Measurements from ENCODE around the gene LDLRAD3.
"Not testable (repeated sequence)": the region's sequence is repeated elsewhere in the genome, so short reads cannot be mapped to it uniquely, and the experiment has no call there.

LDLRAD3 gene

DNA sequence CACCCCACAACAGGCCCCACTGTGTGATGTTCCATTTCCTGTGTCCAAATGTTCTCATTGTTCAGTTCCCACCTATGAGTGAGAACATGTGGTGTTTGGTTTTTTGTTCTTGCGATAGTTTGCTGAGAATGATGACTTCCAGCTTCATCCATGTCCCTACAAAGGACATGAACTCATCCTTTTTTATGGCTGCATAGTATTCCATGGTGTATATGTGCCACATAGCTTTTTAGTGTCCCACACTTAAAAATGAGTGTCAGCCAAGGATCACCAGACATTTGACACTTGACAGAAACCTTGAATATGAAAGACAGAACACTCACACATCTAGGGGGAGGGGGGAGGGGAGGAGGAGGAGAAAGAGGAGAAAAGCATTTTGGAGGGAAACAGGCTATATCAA, 245.9 kb downstream of the LDLRAD3 start:
- DNase-seq = not testable (repeated sequence)

DNA sequence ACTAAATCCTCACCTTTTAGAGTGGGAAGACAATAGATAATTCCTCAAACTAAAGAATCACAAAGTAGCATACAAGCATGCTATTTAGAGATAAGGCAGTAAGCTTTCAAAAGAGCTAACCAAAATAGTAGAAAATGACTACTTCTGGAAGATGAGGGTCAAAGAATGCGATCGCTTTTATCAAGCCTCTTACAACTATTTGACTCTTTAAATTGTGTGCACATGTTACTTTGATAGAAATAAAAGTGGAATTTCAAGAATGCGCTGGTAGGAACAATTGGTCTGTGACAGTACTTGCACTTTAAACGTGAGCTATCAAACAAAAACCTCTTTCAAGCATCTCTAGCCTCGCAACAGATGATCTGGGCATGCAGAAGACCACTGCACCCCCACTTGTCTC, 248.1 kb downstream of the LDLRAD3 start:
- no peak for DNase-seq

DNA sequence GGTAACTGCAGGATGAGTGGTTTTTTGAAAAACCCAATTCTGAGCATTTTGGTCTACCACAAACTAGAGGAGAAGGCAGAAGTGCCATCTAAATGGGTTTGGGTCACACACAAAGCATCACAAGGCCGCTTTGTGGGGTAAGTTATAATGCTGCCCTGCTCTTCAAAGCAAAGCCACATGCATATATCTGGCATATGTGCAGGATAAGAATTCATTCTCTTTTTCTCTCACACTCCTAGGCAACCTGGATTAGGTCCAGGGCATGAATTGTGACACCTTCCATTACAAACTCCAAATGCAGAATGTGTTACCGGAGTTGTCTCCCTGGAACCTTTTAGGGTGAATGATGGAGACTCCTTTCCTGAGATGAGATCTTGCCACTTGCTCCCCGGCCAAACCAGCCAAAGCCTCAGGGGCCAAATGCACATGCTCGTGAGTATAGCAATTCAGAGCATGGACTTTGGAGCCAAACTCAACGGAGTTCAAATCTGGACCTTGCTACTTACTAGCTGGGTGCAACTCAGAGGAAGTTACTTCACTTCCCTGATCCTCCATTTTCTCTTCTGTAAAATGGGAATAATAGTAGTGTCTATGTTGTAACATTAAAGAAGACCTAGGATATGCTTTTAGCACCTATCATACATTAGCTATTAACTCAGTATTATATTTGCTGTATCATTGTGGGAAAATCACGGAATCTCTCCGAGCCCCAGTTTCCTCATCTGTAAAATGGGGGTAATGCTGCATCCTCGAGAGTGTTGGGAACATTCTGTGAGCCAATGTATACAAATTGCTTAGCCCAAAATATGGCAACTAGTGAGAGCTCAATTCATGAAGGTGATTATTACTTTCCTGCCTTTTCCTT, 248.8 kb downstream of the LDLRAD3 start:
- DNase-seq = no peak

DNA sequence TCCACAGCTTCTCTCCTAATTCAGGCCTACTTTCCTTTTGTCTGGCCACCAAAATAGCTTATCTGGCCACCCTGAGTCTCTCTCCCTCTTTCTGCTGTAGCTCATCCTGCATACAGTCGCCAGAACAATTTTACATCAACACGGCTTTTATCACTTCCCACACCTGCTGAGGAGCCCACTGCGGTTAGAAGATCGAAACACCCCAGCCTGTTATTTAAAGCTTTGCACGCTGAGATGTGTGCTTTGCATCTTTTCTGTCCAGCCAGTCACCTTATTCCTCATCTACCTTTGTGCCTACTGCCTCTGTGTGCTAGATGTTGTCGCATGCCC, 249.4 kb downstream of the LDLRAD3 start:
- DNase-seq = no peak

DNA sequence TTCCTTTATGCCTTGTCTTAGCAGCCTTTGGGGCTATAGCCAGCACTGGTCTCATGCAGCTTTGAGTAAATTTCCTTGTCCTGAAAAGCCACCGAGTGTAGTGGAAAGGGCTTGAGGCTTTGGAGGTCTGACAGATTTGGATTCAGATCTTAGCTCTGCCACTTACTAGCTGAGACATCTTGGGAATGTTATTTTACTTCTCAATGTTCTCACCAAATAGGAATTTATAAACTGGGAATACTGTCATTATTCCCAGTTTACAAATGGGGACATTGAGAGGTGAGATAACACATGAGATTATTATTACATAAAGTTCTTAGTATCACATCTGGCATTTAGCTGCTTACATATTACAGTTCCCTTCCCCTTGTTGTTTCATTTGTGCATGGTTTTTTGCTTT, 249.9 kb downstream of the LDLRAD3 start:
- DNase-seq = no peak

DNA sequence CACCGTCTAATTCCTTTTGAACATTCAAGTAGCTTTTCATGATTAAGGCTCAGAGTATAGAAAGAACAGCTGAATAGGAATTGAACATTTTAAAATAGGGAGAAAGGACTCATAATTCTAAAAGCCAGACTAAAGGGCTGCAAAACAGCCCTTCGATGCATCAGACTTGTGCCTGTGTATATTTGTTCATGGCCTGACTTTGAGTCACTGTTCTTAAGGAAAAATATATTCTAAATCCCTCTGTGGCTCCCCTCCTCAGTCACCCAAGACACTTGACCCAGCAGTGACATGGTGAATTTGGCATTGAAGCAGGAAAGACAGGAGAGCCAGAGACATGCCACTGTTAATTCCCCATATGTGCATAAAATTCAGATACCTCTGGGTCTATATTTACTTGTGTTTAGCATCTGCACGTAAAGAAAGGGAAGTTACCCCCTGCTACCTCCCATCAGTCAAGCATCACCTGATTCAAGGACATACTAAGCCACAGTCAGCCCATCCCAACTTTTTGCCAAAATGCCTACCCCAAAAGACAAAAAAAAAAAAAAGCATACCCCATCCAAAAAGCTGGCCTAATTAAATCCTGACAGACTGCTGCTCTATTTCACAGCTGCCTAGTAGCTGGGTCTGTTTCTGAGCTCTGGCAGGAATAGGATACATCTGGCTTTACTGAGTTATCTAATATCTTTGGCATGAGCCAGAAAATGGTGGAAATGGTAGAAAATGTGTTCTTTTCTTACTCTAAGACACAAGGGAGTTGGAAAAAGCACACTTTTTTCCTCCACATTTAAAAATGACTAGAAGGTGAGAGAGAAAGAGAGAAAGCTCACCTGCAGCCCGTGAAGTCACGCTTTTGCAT, 251.9 kb downstream of the LDLRAD3 start:
- no peak for DNase-seq

DNA sequence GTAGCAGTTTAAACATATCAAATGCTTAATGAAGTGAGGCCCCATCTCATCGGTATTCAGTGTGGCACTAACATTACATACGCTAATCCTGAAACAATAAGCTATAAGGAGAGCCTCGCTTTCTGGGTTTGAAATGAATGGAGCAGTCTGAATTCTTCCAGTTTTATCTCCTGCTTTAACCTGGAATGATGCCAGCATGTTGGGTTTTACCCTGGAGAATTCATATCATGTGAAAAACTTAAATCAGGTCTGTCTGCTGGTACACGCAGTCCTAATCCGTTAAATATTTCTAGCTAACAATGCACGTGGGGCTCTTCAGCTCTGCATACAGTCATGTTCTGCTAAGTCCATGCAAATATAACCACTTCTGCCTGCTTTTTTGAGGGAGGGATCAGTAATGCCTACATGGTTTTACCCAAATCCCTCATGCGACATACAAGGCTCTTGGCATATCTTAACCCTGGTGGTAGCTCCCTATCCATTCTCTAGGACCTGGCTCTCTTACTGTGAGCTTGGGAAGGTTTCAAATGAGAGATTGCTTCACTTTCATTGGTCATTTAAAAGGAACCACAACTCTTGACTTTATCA, 252.6 kb downstream of the LDLRAD3 start:
- DNase-seq = no peak

DNA sequence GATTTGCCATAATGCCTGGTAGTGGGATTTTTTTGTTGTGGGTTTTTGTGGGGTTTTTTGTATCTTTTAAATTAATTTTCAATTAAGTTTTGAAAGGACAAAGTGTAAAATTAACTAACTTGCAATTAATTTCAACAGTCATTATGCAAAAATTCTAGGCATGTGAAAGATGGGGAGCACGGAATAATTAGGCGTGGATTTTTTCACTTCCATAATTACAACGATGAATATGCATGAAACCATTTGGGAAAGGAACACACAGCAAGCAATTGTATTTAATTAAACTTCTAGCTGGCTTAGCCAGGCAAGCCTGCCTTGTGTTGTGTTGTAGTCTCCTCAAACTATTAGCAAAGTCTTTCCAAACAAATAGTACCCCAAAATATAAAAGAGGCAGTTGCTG, 257.5 kb downstream of the LDLRAD3 start:
- no peak for DNase-seq

DNA sequence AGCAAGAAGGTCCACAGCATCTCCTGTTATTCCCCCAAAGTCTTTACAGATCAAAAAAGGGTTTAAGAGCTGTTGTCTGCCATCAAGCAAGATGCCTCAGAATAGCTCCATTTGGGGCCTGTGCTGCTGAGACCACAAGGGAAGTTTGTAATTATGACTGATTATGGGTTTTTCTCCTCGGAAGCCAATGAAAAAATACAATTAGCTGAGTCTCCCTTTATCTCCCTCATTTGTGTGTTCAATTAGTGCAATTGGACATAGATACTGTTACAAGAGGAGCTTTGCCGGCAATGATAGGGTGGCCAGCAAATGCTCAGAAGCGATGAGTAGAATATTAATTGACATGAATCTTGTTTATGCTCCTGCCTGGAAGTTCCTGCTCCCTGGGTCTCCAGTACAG, 261.7 kb downstream of the LDLRAD3 start:
- DNase-seq = no peak

DNA sequence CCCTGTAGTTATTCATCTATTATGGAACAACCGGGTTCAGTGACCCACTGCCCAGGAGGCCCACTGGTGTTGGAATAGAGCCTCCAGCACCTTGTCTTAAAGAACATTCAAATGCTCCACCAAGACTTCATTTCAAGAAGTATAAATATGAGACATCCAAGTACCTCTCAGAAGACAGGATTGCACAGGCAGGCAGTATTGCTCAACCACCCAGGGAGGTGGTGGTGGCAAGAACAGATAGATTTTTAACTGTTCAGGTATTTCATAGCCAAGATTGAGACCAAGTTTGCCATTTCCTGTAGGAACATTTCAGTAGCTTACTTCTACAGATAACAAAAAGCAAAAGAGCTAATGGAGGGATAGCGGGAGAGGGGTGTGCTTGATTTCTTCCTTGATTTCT, 266.7 kb downstream of the LDLRAD3 start:
- DNase-seq = no peak

DNA sequence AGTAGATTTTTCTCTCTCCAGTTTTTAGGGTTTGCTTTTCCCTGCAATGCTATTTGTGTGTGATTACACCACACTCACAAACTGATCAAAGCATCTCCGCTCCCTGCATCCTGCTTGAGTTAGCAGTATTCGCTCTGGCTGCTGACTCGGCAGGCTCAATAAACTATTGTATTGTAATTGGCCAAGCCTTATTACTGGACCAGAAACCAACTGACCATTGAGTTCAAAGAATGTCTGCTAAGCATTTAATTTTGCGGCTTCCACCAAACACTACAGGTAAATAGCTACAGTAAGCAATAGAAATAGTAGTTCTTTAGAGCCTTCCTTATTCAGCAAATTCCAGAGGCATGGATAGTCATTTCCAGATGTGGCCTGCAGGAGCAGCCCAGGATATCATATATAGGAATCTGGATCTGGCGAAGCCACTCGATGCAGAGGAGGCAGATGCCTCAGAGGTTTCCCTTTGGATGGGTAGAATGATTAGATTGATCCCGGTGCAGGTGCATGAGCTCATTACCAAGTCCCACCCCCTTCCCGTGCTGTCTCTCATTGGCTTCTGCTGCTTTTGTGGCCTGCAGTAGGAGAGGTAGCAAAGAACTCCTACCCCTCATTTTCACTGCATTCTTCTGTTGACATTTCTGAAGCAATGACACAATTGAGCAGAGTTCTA, 268.0 kb downstream of the LDLRAD3 start:
- no peak for DNase-seq

DNA sequence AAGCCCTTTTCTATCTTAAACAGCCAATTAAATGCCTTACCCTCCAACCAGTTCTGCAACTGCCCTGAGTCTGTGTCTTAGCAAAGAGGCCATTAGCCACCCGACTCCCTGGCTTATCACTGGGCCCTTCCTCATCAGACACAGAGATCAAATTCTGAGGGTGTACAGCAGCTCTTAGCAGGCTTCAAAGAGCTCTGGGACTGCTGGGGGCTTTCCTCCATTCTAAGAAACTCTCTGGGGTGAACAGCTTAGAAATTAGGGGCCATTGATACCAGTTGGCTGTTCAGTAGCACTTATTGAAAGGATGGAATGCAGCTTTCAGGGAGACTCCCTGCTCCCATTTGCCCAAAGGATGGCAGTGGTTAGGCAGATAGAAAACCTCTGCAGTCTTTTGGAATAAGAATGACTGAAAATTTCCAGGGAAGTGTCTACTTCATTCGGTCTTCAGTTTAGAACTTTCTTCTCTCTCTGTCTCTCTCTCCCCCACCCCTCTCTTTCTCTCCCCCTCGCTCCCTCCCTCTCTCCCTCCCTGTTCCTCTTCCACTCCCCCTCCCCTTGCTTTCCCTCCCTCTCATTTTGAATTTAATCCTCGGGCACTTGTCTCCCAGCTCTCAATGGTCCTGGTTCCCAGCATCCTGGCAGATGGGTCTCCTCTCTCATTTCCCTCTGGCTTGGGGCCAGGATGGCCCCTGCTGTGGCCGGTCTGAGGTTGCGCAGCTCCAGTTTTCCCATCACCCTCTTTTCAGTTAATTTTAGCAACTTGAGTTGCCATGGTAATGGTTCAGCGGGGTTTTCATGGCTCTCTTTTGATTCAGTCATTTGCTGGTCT, 268.9 kb downstream of the LDLRAD3 start:
- DNase-seq = no peak

DNA sequence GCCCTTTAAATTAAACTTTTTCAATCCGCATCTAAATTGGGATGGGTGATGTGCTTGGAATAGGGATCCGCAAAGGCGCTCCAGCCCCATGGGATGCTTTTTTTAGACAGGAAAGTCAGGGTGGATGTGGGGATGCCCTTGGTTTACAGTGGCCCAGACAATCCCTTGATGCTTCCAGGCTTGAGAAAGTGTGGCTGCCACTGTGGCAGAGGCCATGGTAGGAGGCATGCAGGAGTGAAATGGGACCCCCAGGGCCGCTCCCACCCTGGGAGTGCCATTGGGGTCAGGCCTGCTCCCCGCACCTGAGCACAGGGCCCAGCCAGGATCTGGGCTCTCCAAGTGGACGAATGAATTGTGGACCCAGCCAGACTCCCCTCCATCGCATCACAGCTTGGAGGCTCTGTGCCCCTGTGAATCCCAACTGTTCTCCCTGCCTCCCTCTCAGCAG, 269.6 kb downstream of the LDLRAD3 start:
- DNase-seq = no peak

DNA sequence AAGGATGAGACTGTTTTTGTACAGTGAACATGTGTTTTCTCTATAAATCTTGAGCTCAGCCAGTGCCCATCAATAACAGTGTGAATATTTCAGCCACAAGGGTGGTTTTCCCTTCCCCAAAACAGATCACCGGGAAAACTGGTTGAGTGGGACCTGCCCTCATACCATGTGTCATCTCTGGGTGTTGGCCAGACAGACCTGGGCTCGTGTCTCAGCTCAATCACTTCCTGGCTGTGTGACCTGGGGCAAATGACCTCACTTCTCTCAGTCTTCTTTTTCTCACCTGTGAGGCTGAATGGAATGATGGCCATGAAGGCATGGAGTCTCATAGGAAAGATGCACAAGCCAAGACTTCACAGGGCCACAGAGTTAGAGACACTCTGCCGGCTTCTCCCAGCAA, 270.6 kb downstream of the LDLRAD3 start:
- no peak for DNase-seq

DNA sequence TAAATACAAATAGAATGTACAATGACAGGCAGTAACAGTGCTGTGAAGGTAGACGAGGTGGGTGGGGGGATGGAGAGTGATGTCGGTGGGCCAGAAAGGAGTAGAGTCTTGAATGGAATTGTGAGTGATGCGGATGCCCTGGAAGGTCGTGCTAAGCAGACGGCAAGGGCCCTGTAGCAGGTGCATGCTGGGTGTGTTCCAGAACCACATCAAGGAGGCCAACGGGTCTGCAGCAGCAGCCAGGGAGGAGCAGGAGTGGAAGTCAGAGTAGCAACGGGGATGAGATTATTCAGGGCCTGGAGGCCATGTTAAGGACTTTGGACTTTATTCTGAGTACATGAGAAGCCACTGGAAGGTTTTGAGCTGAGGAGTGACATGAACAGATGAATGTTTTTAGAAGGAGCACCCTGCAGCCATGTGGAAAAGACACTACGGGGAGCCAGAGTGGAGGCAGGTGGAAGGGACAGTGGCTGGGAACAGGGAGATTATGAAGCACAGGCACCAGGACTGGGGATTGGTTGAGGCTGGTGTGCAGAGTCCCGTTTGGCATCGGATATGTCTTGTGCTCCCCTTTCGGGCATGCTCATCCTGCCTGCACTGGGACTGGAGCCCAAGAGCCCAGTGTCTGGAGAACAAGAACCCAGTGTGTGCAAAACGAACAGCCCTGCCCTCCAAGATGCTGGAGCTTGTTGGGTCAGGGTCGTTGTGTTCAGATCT, 271.3 kb downstream of the LDLRAD3 start:
- DNase-seq = no peak

DNA sequence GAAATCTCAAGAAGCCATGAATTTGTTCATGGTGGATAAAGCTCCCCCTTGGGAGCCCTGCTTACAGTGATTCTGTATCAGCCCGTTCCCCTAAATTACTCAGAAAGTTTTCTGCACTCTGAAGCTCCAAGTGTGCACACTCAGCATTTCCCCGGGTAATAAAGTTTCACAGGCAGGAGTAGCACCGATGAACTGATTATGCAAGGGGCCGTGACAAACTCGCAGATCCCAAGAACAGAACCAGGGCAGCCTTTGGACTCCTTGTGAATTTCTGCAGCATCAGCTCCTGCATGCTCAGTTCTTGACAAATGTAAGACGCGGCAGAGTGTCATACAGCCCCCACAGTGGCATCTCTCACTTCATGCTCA, 271.8 kb downstream of the LDLRAD3 start:
- no peak for DNase-seq

DNA sequence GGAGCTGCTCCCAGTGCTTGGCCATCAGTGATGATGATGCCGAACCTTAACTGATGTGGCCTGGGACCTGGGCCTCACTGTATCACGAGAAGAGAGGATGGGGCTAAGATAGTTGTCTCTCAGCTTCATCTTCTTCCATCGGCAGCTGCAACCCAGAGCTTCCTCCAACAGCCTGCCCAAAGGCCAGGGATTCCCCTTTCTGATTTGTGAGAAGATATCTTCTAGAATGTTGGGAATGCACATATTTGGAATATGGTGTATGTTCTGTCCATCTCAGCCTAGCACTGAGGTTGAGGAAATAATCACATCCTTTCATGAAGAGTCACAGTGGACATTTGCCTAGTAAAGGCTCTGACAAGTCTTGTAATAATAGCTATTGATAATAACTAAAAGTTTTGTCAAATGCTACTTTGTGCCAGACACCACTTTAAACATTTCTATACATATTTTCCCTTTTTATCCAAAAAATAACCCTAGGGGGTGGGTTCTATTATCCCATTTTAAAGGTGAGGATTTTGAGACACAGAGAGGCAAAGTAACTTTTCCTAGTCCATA, 272.3 kb downstream of the LDLRAD3 start:
- no peak for DNase-seq

DNA sequence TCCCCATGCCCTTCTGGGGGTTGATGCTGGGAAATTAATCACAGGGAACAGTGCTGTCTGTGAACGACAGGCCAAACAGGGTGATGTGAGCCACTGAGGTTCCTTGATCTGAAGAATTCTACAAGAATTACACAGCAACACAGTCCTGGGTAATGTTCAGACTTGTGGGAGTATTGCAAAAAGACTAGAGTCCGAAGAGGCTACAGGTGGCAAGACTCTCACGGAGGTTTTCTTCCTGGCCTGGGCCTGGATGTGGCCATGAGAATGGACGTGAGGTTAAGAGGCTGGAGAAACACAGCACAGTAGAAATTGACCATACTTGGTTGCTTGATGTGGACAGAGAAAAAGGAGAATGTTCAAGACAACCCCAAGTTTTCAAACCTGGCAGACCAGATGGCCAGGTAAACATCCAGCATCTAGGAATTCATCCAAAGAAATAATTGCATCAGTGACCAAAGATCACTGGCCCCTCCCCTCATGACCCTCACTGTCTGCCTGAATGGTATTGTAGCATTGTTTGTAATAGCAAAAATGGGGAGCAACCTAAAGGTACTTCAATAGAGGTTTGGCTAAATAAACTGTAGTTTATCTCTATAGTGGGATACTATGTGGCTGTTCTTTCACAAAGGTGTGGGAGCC, 274.5 kb downstream of the LDLRAD3 start:
- DNase-seq = no peak

DNA sequence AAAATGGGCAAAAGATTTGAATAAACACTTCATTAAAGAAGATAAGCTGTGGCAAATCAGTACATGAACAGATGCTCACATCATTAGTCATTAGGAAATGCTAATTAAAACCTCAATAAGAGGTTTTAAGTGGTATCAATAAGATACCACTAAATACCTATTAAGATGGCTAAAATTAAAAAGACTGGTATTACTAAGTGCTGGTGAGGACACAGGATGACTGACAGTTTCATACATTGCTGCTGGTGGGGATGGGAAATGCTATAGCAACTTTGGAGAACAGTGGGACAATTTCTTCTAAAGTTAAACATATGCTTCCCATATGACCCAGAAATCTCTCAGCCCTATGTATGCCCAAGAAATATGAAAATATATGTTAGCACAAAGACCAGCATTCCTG, 276.1 kb downstream of the LDLRAD3 start:
- no peak for DNase-seq

DNA sequence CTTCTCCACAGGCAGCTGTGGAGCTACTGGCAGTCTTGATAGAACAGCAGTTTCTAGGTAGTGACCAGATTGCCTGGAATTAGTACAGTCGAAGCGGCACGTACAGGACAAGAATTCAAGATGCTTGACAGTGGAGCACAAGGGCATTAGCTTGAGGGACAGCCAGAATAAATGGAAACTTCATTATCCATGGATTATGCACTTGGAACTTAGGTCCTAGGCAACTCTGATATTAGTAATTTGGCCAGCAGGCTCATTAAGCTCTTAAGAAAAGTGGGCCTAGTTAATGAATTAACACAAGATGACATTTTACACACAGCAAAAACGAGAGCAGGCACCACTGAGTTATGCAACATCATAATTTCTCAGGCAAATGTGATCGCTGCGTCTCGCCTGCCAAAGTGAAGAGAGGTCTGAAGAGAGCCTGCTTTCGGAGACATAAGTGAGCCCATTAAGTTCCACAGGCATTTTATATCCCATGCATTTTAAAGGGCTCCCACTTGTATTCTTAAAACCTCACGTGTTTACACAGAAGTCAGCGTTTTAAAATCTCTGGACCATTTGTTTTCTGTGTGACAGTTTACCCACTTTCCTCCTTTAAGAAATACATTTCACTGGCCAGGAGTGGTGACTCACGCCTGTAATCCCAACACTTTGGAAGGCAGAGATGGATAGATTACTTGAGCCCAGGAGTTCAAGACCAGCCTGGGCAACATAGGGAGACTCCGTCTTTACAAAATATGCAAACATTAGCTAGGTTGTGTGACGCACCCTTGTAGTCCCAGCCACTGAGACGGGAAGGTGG, 279.2 kb downstream of the LDLRAD3 start:
- no peak for DNase-seq
